HepG2 (cell line): ENCODE measurements around the gene THSD4. TPM values are rescaled to one million over a fixed set of nuclear protein-coding genes. Genes with fewer than 3 reads are reported as not detected.

ENCODE experiments used
- ATAC-seq: fragments of 200-7000 bp; cut with Tn5 transposase; 3 replicates; pipeline ENCODE4 v1.9.1; 2020; ENCODE audit warnings: mild to moderate bottlenecking, moderate library complexity
- BruUV-seq: library from RNA; stranded (reverse); fragments of 400-500 nt; replicated peaks from 2 replicates; lab custom pipeline; 2021; lab: Mats Ljungman, UMichigan
- CTCF ChIA-PET: fragments of 300-600 bp; formaldehyde crosslinking; extraction: SDS; loops from one replicate; lab custom pipeline; 2021; ENCODE audit warnings: low total read pairs, inconsistent platforms, low intra/inter-chr PET ratio; lab: Yijun Ruan, JAX
- POLR2A ChIA-PET: fragments of 350-600 bp; sonication (Branson Sonifier 250); formaldehyde crosslinking; loops from one replicate; lab custom pipeline; 2020; ENCODE audit warnings: antibody characterized with exemption, inconsistent platforms; lab: Yijun Ruan, JAX
- DNase-seq: peaks from one replicate; pipeline ENCODE4 v3.0.0-alpha.2; 2015; ENCODE audit warnings: low spot score
- FAIRE-seq: peaks from 3 replicates; lab custom pipeline; 2011; peaks lifted over from hg19 to GRCh38; lab: Jason Lieb, UNC
- H2AFZ ChIP-seq: one replicate; pipeline ENCODE4 v1.6.1; 2011; ENCODE audit warnings: low read length, inconsistent platforms
- H3K27ac ChIP-seq: fragments of 300-600 bp; 3 replicates; pipeline ENCODE4 v1.8.0; 2011; ENCODE audit warnings: mixed run types, mild to moderate bottlenecking, mixed read lengths, low read length, inconsistent platforms; ENCODE audit not compliant: insufficient read depth; ENCODE audit errors: extremely low read length
- H3K27me3 ChIP-seq, 2 experiments: fragments of 200-600 bp in 1 of 2; 2 replicates in 1 of 2; 3 replicates in 1 of 2; pipeline versions ENCODE4 v1.6.0 to v1.8.0; 2011; ENCODE audit warnings: low read length in 2 of 2, mild to moderate bottlenecking in 2 of 2, moderate library complexity in 2 of 2, inconsistent platforms in 1 of 2; ENCODE audit not compliant: insufficient read depth in 2 of 2, control insufficient read depth in 1 of 2
- H3K36me3 ChIP-seq, 2 experiments: fragments of 200-600 bp in 1 of 2; replicated peaks in 1 of 2; 2 replicates in 1 of 2; 3 replicates in 1 of 2; pipeline versions ENCODE4 v1.5.1 to v1.8.0; 2011; ENCODE audit warnings: low read length in 2 of 2, inconsistent platforms in 1 of 2; ENCODE audit not compliant: insufficient read depth in 2 of 2, control insufficient read depth in 1 of 2
- H3K4me1 ChIP-seq: 2 replicates; pipeline ENCODE4 v1.5.1; 2012; ENCODE audit warnings: low read length, inconsistent platforms; ENCODE audit not compliant: insufficient read depth
- H3K4me2 ChIP-seq: 2 replicates; pipeline ENCODE4 v1.6.0; 2011; ENCODE audit warnings: low read depth, low read length, inconsistent platforms
- H3K4me3 ChIP-seq, 3 experiments: fragments of 200-600 bp in 1 of 3; sonication (generic), shearing (Covaris generic) in 1 of 3; replicated peaks in 1 of 3; 2 replicates each; pipeline ENCODE4 v1.5.1; 2011 to 2016; ENCODE audit warnings: low read length in 3 of 3, inconsistent platforms in 2 of 3, low read depth in 2 of 3, mild to moderate bottlenecking in 2 of 3, control low read depth in 1 of 3, mixed read lengths in 1 of 3; ENCODE audit not compliant: insufficient read depth in 1 of 3
- H3K79me2 ChIP-seq: one replicate; pipeline ENCODE4 v1.6.1; 2011; ENCODE audit warnings: low read length, inconsistent platforms; ENCODE audit not compliant: insufficient read depth
- H3K9ac ChIP-seq: 2 replicates; pipeline ENCODE4 v1.6.0; 2011; ENCODE audit warnings: mild to moderate bottlenecking, low read depth, low read length, inconsistent platforms; ENCODE audit not compliant: insufficient read depth
- H3K9me3 ChIP-seq: 2 replicates; pipeline ENCODE4 v1.5.1; 2012; ENCODE audit warnings: mild to moderate bottlenecking, low read length
- H4K20me1 ChIP-seq: 2 replicates; pipeline ENCODE4 v1.6.0; 2011; ENCODE audit warnings: inconsistent platforms, mild to moderate bottlenecking, low read length, moderate library complexity; ENCODE audit not compliant: insufficient read depth
- FOSL2 ChIP-seq: sonication (generic); formaldehyde crosslinking; IDR thresholded peaks from 2 replicates; pipeline ENCODE4 v1.4.0; 2020; ENCODE audit warnings: missing genetic modification reagents
- KLF15 ChIP-seq: sonication (generic); formaldehyde crosslinking; IDR thresholded peaks from 2 replicates; pipeline ENCODE4 v1.8.1; 2023; ENCODE audit warnings: borderline replicate concordance, mild to moderate bottlenecking, inconsistent platforms, missing genetic modification reagents, mixed read lengths
- POLR2AphosphoS2 ChIP-seq: IDR thresholded peaks from 2 replicates; pipeline ENCODE4 v1.6.1; 2011; ENCODE audit warnings: low read depth, low read length, improper control_type of control experiment
- RELA ChIP-seq: sonication (generic); formaldehyde crosslinking; IDR thresholded peaks from 2 replicates; pipeline ENCODE4 v1.4.0; 2020; ENCODE audit warnings: missing genetic modification reagents
- TAF1 ChIP-seq: sonication (generic); formaldehyde crosslinking; IDR thresholded peaks from 2 replicates; pipeline ENCODE4 v1.4.0; 2020; ENCODE audit warnings: missing genetic modification reagents
- TBX3 ChIP-seq: fragments of 450-650 bp; IDR thresholded peaks from 2 replicates; pipeline ENCODE4 v1.6.1; 2017; ENCODE audit warnings: antibody characterized with exemption, mild to moderate bottlenecking, inconsistent platforms, borderline replicate concordance
- TOE1 ChIP-seq: sonication (generic); formaldehyde crosslinking; IDR thresholded peaks from 2 replicates; pipeline ENCODE4 v1.4.0; 2020; ENCODE audit warnings: mild to moderate bottlenecking, missing genetic modification reagents
- ZNF10 ChIP-seq: sonication (generic); formaldehyde crosslinking; IDR thresholded peaks from 2 replicates; pipeline ENCODE4 v1.4.0; 2020; ENCODE audit warnings: mild to moderate bottlenecking, low read depth, missing genetic modification reagents, borderline replicate concordance
- ZNF367 ChIP-seq: sonication (generic); formaldehyde crosslinking; IDR thresholded peaks from 2 replicates; pipeline ENCODE4 v1.4.0; 2020; ENCODE audit warnings: missing genetic modification reagents, borderline replicate concordance
- ZNF44 ChIP-seq: sonication (generic); formaldehyde crosslinking; IDR thresholded peaks from 2 replicates; pipeline ENCODE4 v1.5.1; 2020; ENCODE audit warnings: mild to moderate bottlenecking, missing genetic modification reagents
- ZNF629 ChIP-seq: sonication (generic); formaldehyde crosslinking; conservative IDR thresholded peaks from 2 replicates; pipeline ENCODE4 v1.5.0; 2020; ENCODE audit warnings: missing genetic modification reagents
- ZNF652 ChIP-seq: IDR thresholded peaks from 2 replicates; pipeline ENCODE4 v1.6.1; 2016; ENCODE audit warnings: low read depth, borderline replicate concordance
- ZNF784 ChIP-seq: sonication (generic); formaldehyde crosslinking; IDR thresholded peaks from 2 replicates; pipeline ENCODE4 v1.5.1; 2020; ENCODE audit warnings: missing genetic modification reagents, mild to moderate bottlenecking, borderline replicate concordance
- WGBS: methylation state at CpG from one replicate; pipeline ENCODE4 v1.1.6; 2017; ENCODE audit warnings: low lambda C conversion rate; 5-methylcytosine and 5-hydroxymethylcytosine counted together
- in situ Hi-C: cut with HindIII; loops from 2 replicates; pipeline ENCODE4 v1.10.0; 2017; ENCODE audit warnings: low pct_unique_long_range_greater_than_20kb; ENCODE audit not compliant: extremely low pct_ligation_motif_present
- intact Hi-C: fragments of 100-400 bp; cut with micrococcal nuclease; formaldehyde crosslinking; loops from one replicate; pipeline ENCODE4 v1.10.0; 2022; ENCODE audit not compliant: unreplicated experiment
- polyA plus RNA-seq, 8 experiments: library from polyadenylated mRNA; depleted of rRNA in 3 of 8; stranded (reverse) in 7 of 8; unstranded in 1 of 8; fragments of >200 nt; fragmentation: Illumina TruSeq in 4 of 8; extraction: Trizol in 4 of 8; gene quantifications; 2 replicates each; pipeline versions ENCODE4 v1.2.1 to v1.2.3, GENCODE V29; 2011 to 2016; ENCODE audit warnings: low read depth in 4 of 8, missing spikeins in 1 of 8, mixed read lengths in 1 of 8; ENCODE audit not compliant: insufficient read depth in 1 of 8
- total RNA-seq, 5 experiments: library from RNA; depleted of rRNA; stranded (reverse); fragments of >200 nt; fragmentation: Illumina TruSeq; extraction: Trizol; gene quantifications; 2 replicates each; pipeline ENCODE4 v1.2.3, GENCODE V29; 2016; ENCODE audit warnings: low read depth in 1 of 5

The THSD4 gene
- total and polyA plus RNA-seq, 2 of the 13 experiments (the other 11 are each of a cell fraction or from before 2014, with no cell fraction given), result 0.07 to 0.21 TPM

GRCh38 chr15:71588746-71589145 is 473.5 kb downstream of the THSD4 start:
- ChIA-PET POLR2A (no interaction called here), CTCF (no interaction called here)
- Histone ChIP-seq H4K20me1 (no peaks in the 10 kb centered on the region), H3K27me3 (peaks cover 0 to 5% of the 10 kb centered on the region in 2 experiments; a peak in 1 of 5 replicates), H3K9ac (no peak overlapping the region), H3K36me3 (no peaks in the 10 kb centered on the region), H3K27ac (no peak overlapping the region), H3K4me2 (no peak overlapping the region), H2AFZ (no peak overlapping the region), H3K9me3 (peaks cover 8% of the 10 kb centered on the region), H3K4me1 (no peaks in the 10 kb centered on the region), H3K4me3 (no peak overlapping the region), H3K79me2 (no peaks in the 10 kb centered on the region)
- peak; percentile 10 for DNase-seq
- in situ Hi-C loops (no loop called here), intact Hi-C loops (no loop called here)
- no peak for ATAC-seq
- no peak for FAIRE-seq
- no TSS peak for BruUV-seq
- TF ChIP-seq TBX3, result no peak
- TF ChIP-seq FOSL2 (CRISPR knock-in tag), result peak; percentile 62
- TF ChIP-seq ZNF652 (CRISPR knock-in tag), result peak; percentile 84

- DNase-seq (no peak), ATAC-seq (0 out of 3 replicates have a peak, but pooled peaks have one; percentile 53), FAIRE-seq (no peak)
- intact Hi-C loops, result no loop called here
- no peak for TF ChIP-seq RELA (CRISPR knock-in tag)
- TF ChIP-seq ZNF784, result no peak
- no peak for TF ChIP-seq KLF15
- no peak for TF ChIP-seq ZNF10 (CRISPR knock-in tag)
- no peak for TF ChIP-seq ZNF629 (CRISPR knock-in tag)
- TF ChIP-seq POLR2AphosphoS2, result no peak
- no peak for TF ChIP-seq TOE1 (CRISPR knock-in tag)
- TF ChIP-seq TAF1 (CRISPR knock-in tag), result no peak
- no peak for TF ChIP-seq ZNF367 (CRISPR knock-in tag)
- TF ChIP-seq ZNF44, result no peak
- no peaks in the 10 kb centered on the region for H3K79me2 ChIP-seq
- H3K4me1 ChIP-seq, result no peaks in the 10 kb centered on the region
- in situ Hi-C loops, result no loop called here
- no TSS peak for BruUV-seq
- H3K27me3 ChIP-seq, result peaks cover 0 to 8% of the 10 kb centered on the region in 2 experiments; a peak in 1 of 5 replicates
- CTCF ChIA-PET, result no interaction called here
- POLR2A ChIA-PET, result no interaction called here
- H3K4me2 ChIP-seq, result no peak overlapping the region
- no peaks in the 10 kb centered on the region for H3K36me3 ChIP-seq
- H3K9me3 ChIP-seq, result no peaks in the 10 kb centered on the region; the same call in 1 of the 2 replicates
- no peak overlapping the region for H2AFZ ChIP-seq
- no peak overlapping the region for H3K9ac ChIP-seq
- no peak overlapping the region for H3K4me3 ChIP-seq
- 44% methylated on average over 3 of the region's 3 CpGs for WGBS
- H3K27ac ChIP-seq, result no peak overlapping the region
- no peaks in the 10 kb centered on the region for H4K20me1 ChIP-seq
These were observed 475.8 kb downstream of the THSD4 start for GRCh38 chr15:71591057-71591456.
